Raji (cell line): ENCODE measurements around the gene ADGRV1.

ENCODE experiments used
- POLR2A ChIP-seq: IDR thresholded peaks from 2 replicates; pipeline ENCODE4 v1.6.1; 2011; ENCODE audit warnings: low read depth, low read length, control low read depth; ENCODE audit not compliant: insufficient read depth

ADGRV1 gene

GRCh38 chr5:91126448-91126847 lies 567.9 kb downstream of the ADGRV1 start:
- TF ChIP-seq POLR2A, result no peak

GRCh38 chr5:91126888-91127287 lies 568.3 kb downstream of the ADGRV1 start:
- TF ChIP-seq POLR2A, result no peak

GRCh38 chr5:91127456-91128081 lies 569.0 kb downstream of the ADGRV1 start:
- no peak for TF ChIP-seq POLR2A

- no peak for TF ChIP-seq POLR2A
Measured at GRCh38 chr5:91128604-91129003, 570.0 kb downstream of the ADGRV1 start.

- TF ChIP-seq POLR2A, result no peak
Measured at GRCh38 chr5:91129748-91130147, 571.2 kb downstream of the ADGRV1 start.

GRCh38 chr5:91130759-91131158 lies 572.2 kb downstream of the ADGRV1 start:
- TF ChIP-seq POLR2A, result no peak

- no peak for TF ChIP-seq POLR2A
Measured at GRCh38 chr5:91132550-91132949, 574.0 kb downstream of the ADGRV1 start.

- no peak for TF ChIP-seq POLR2A
Measured at GRCh38 chr5:91133183-91133582, 574.6 kb downstream of the ADGRV1 start.

GRCh38 chr5:91135475-91136248 lies 577.1 kb downstream of the ADGRV1 start:
- no peak for TF ChIP-seq POLR2A

- no peak for TF ChIP-seq POLR2A
Measured at GRCh38 chr5:91136271-91136670, 577.7 kb downstream of the ADGRV1 start.

- TF ChIP-seq POLR2A, result no peak
Measured at GRCh38 chr5:91137647-91138046, 579.0 kb downstream of the ADGRV1 start.

- TF ChIP-seq POLR2A, result no peak
Measured at GRCh38 chr5:91139572-91140200, 581.1 kb downstream of the ADGRV1 start.

- TF ChIP-seq POLR2A, result no peak
Measured at GRCh38 chr5:91140657-91141056, 582.1 kb downstream of the ADGRV1 start.

GRCh38 chr5:91141642-91142041 lies 583.0 kb downstream of the ADGRV1 start:
- TF ChIP-seq POLR2A, result no peak

GRCh38 chr5:91142386-91142785 lies 583.8 kb downstream of the ADGRV1 start:
- no peak for TF ChIP-seq POLR2A

GRCh38 chr5:91142819-91143218 lies 584.2 kb downstream of the ADGRV1 start:
- no peak for TF ChIP-seq POLR2A
